WTC11 (cell line): Measurements from ENCODE around the gene EDIL3. TPM values are rescaled to one million over a fixed set of nuclear protein-coding genes. Genes with fewer than 3 reads are reported as not detected.

ENCODE experiments used
- ATAC-seq: fragments of 200-7000 bp; cut with Tn5 transposase; 2 replicates; pipeline ENCODE4 v1.10.0; 2021; ENCODE audit warnings: mild to moderate bottlenecking, moderate library complexity
- CTCF ChIA-PET: fragments of 300-600 bp; sonication (Branson Sonifier 250); formaldehyde crosslinking; loops from one replicate; lab custom pipeline; 2021; ENCODE audit warnings: antibody characterized with exemption; lab: Charles Lee
- POLR2A ChIA-PET: fragments of 350-600 bp; sonication (Branson Sonifier 250); formaldehyde crosslinking; loops from one replicate; lab custom pipeline; 2021; ENCODE audit warnings: antibody characterized with exemption; lab: Charles Lee
- DNase-seq: peaks from one replicate; pipeline ENCODE4 v3.0.0; 2021; ENCODE audit warnings: low spot score
- H3K27ac Mint-ChIP-seq: 2 replicates; pipeline ENCODE4 v1.8.0; 2021; ENCODE audit warnings: mixed read lengths
- H3K27me3 Mint-ChIP-seq: 2 replicates; pipeline ENCODE4 v1.8.0; 2021; ENCODE audit warnings: low read depth, mild to moderate bottlenecking, moderate library complexity, mixed read lengths
- H3K36me3 Mint-ChIP-seq: 2 replicates; pipeline ENCODE4 v1.8.0; 2021; ENCODE audit warnings: mixed read lengths
- H3K4me1 Mint-ChIP-seq: 2 replicates; pipeline ENCODE4 v1.8.0; 2022; ENCODE audit warnings: mixed read lengths
- H3K4me3 Mint-ChIP-seq: 2 replicates; pipeline ENCODE4 v1.8.0; 2021; ENCODE audit warnings: mild to moderate bottlenecking, moderate library complexity, mixed read lengths
- H3K9me3 Mint-ChIP-seq: 2 replicates; pipeline ENCODE4 v1.8.0; 2021; ENCODE audit warnings: mixed read lengths
- CREB1 ChIP-seq: sonication (generic); formaldehyde crosslinking; IDR thresholded peaks from 2 replicates; pipeline ENCODE4 v1.8.0; 2023; ENCODE audit warnings: mild to moderate bottlenecking, missing genetic modification reagents
- ETV6 ChIP-seq: sonication (generic); formaldehyde crosslinking; IDR thresholded peaks from 2 replicates; pipeline ENCODE4 v1.8.1; 2022; ENCODE audit warnings: mild to moderate bottlenecking, missing genetic modification reagents
- JUN ChIP-seq: sonication (generic); formaldehyde crosslinking; IDR thresholded peaks from 2 replicates; pipeline ENCODE4 v1.8.0; 2023; ENCODE audit warnings: mild to moderate bottlenecking, missing genetic modification reagents
- NFATC4 ChIP-seq: fragments of 250-450 bp; sonication (Bioruptor Pico); IDR thresholded peaks from 2 replicates; pipeline ENCODE4 v1.9.0; 2021; ENCODE audit warnings: mild to moderate bottlenecking
- NFE2L1 ChIP-seq: sonication (generic); formaldehyde crosslinking; IDR thresholded peaks from 2 replicates; pipeline ENCODE4 v1.8.1; 2023; ENCODE audit warnings: missing genetic modification reagents
- NR2C2 ChIP-seq: sonication (generic); formaldehyde crosslinking; IDR thresholded peaks from 2 replicates; pipeline ENCODE4 v1.8.0; 2022; ENCODE audit warnings: mild to moderate bottlenecking, missing genetic modification reagents
- NR3C1 ChIP-seq: sonication (generic); formaldehyde crosslinking; conservative IDR thresholded peaks from 2 replicates; pipeline ENCODE4 v1.8.1; 2023; ENCODE audit warnings: low read depth, mild to moderate bottlenecking, missing genetic modification reagents
- SMAD3 ChIP-seq: sonication (generic); formaldehyde crosslinking; IDR thresholded peaks from 2 replicates; pipeline ENCODE4 v1.8.0; 2022; ENCODE audit warnings: missing genetic modification reagents, mild to moderate bottlenecking, borderline replicate concordance
- SP1 ChIP-seq: sonication (generic); formaldehyde crosslinking; conservative IDR thresholded peaks from 2 replicates; pipeline ENCODE4 v1.8.1; 2022; ENCODE audit warnings: missing genetic modification reagents
- ZBTB21 ChIP-seq: sonication (generic); formaldehyde crosslinking; IDR thresholded peaks from 2 replicates; pipeline ENCODE4 v1.8.1; 2023; ENCODE audit warnings: mild to moderate bottlenecking, missing genetic modification reagents, borderline replicate concordance
- ZNF263 ChIP-seq: sonication (generic); formaldehyde crosslinking; IDR thresholded peaks from 2 replicates; pipeline ENCODE4 v1.8.1; 2022; ENCODE audit warnings: low read depth, mild to moderate bottlenecking, moderate library complexity, missing genetic modification reagents
- total RNA-seq: library from RNA; stranded (reverse); gene quantifications from 3 replicates; pipeline ENCODE4 v1.2.3, GENCODE V29; 2021
- TF ChIP-seq, protein P1 (sequence below): sonication (generic); formaldehyde crosslinking; IDR thresholded peaks from 2 replicates; pipeline ENCODE4 v1.8.0; 2023; ENCODE audit warnings: mild to moderate bottlenecking, missing genetic modification reagents
- TF ChIP-seq, protein P2 (sequence below): fragments of 250-450 bp; sonication (Bioruptor Pico); IDR thresholded peaks from 2 replicates; pipeline ENCODE4 v1.9.0; 2021; ENCODE audit warnings: mild to moderate bottlenecking
- TF ChIP-seq, protein P3 (sequence below): sonication (generic); formaldehyde crosslinking; IDR thresholded peaks from 2 replicates; pipeline ENCODE4 v1.8.1; 2022; ENCODE audit warnings: low read depth, missing genetic modification reagents, borderline replicate concordance
- TF ChIP-seq, protein P4 (sequence below): sonication (generic); formaldehyde crosslinking; IDR thresholded peaks from 2 replicates; pipeline ENCODE4 v1.8.1; 2023; ENCODE audit warnings: mild to moderate bottlenecking, missing genetic modification reagents, borderline replicate concordance
- TF ChIP-seq, protein P5 (sequence below): fragments of 200-600 bp; IDR thresholded peaks from 2 replicates; pipeline ENCODE4 v1.8.0; 2022; ENCODE audit warnings: antibody characterized with exemption
- TF ChIP-seq, protein P6 (sequence below): sonication (generic); formaldehyde crosslinking; IDR thresholded peaks from 2 replicates; pipeline ENCODE4 v1.8.1; 2023; ENCODE audit warnings: mild to moderate bottlenecking, missing genetic modification reagents, moderate library complexity
- TF ChIP-seq, protein P7 (sequence below): fragments of 250-450 bp; sonication (Bioruptor Pico); IDR thresholded peaks from 2 replicates; pipeline ENCODE4 v1.9.0; 2021; ENCODE audit warnings: mild to moderate bottlenecking, borderline replicate concordance

EDIL3 gene
- total RNA-seq, 1 experiment from 2014 or later, result 48.3 TPM

DNA sequence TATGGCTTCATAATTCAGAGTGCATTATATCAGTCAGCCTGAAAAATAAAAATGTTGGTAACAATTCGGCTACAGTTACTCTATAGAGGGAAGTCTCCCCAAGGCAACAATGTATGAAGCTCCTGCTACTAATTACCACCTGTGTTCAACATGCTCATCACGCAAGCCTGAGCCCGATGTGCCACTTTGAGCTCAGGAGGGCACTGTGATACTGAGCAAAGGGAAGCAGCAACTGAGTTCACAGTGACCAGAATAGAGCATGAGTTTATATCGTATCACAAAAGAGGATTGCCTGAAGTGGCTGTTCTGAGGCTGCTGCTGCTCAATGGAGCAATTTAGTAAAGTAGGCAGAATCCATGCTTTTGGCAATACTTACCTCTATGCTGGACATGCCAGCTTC is 462.0 kb downstream of the EDIL3 start (continued):
- TF ChIP-seq, protein P1, sequence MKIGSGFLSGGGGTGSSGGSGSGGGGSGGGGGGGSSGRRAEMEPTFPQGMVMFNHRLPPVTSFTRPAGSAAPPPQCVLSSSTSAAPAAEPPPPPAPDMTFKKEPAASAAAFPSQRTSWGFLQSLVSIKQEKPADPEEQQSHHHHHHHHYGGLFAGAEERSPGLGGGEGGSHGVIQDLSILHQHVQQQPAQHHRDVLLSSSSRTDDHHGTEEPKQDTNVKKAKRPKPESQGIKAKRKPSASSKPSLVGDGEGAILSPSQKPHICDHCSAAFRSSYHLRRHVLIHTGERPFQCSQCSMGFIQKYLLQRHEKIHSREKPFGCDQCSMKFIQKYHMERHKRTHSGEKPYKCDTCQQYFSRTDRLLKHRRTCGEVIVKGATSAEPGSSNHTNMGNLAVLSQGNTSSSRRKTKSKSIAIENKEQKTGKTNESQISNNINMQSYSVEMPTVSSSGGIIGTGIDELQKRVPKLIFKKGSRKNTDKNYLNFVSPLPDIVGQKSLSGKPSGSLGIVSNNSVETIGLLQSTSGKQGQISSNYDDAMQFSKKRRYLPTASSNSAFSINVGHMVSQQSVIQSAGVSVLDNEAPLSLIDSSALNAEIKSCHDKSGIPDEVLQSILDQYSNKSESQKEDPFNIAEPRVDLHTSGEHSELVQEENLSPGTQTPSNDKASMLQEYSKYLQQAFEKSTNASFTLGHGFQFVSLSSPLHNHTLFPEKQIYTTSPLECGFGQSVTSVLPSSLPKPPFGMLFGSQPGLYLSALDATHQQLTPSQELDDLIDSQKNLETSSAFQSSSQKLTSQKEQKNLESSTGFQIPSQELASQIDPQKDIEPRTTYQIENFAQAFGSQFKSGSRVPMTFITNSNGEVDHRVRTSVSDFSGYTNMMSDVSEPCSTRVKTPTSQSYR, result no peak
- TF ChIP-seq CREB1 (CRISPR knock-in tag) (no peak), NFATC4 (CRISPR knock-in tag) (no peak), ZNF263 (CRISPR knock-in tag) (no peak), NR3C1 (CRISPR knock-in tag) (no peak), SP1 (CRISPR knock-in tag) (no peak), ETV6 (CRISPR knock-in tag) (no peak)
- TF ChIP-seq, protein P2, sequence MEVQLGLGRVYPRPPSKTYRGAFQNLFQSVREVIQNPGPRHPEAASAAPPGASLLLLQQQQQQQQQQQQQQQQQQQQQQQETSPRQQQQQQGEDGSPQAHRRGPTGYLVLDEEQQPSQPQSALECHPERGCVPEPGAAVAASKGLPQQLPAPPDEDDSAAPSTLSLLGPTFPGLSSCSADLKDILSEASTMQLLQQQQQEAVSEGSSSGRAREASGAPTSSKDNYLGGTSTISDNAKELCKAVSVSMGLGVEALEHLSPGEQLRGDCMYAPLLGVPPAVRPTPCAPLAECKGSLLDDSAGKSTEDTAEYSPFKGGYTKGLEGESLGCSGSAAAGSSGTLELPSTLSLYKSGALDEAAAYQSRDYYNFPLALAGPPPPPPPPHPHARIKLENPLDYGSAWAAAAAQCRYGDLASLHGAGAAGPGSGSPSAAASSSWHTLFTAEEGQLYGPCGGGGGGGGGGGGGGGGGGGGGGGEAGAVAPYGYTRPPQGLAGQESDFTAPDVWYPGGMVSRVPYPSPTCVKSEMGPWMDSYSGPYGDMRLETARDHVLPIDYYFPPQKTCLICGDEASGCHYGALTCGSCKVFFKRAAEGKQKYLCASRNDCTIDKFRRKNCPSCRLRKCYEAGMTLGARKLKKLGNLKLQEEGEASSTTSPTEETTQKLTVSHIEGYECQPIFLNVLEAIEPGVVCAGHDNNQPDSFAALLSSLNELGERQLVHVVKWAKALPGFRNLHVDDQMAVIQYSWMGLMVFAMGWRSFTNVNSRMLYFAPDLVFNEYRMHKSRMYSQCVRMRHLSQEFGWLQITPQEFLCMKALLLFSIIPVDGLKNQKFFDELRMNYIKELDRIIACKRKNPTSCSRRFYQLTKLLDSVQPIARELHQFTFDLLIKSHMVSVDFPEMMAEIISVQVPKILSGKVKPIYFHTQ (CRISPR knock-in tag), result no peak
- TF ChIP-seq, protein P3, sequence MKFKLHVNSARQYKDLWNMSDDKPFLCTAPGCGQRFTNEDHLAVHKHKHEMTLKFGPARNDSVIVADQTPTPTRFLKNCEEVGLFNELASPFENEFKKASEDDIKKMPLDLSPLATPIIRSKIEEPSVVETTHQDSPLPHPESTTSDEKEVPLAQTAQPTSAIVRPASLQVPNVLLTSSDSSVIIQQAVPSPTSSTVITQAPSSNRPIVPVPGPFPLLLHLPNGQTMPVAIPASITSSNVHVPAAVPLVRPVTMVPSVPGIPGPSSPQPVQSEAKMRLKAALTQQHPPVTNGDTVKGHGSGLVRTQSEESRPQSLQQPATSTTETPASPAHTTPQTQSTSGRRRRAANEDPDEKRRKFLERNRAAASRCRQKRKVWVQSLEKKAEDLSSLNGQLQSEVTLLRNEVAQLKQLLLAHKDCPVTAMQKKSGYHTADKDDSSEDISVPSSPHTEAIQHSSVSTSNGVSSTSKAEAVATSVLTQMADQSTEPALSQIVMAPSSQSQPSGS (CRISPR knock-in tag), result no peak

DNA sequence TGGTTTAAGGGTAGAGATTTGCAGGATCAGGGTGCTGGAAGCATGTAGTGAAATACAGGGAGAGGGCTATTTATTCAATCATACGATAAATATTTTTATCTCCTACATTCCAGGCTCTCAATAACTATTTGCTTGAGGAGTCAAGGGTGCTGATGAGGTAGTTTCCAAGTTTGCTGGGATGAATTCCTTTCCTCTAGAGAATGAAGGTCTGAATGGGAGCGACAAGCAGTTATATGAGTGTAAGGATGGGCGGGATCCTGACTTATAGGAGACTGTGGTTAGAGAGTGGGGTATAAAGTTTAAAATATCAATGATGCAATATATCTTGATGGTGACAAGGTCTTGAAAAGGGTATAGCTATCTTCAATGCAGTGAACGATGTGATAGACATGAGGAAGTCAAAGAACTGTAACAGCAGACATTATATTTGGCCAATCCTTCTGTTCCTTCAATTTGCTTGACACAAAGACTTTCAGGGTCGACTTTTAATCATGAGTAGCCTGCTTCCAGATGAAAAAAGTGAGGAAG is 462.9 kb downstream of the EDIL3 start:
- H3K36me3 Mint-ChIP-seq, result no peaks in the 10 kb centered on the region
- POLR2A ChIA-PET, result no interaction called here
- no peak overlapping the region for H3K4me3 Mint-ChIP-seq
- ATAC-seq, result no peak
- H3K9me3 Mint-ChIP-seq, result peaks cover 7% of the 10 kb centered on the region
- peaks cover 19% of the 10 kb centered on the region for H3K4me1 Mint-ChIP-seq
- DNase-seq, result no peak
- CTCF ChIA-PET, result no interaction called here
- H3K27ac Mint-ChIP-seq, result no peak overlapping the region
- H3K27me3 Mint-ChIP-seq, result no peaks in the 10 kb centered on the region
- TF ChIP-seq ETV6 (CRISPR knock-in tag), result no peak
- no peak for TF ChIP-seq NFE2L1 (CRISPR knock-in tag)
- TF ChIP-seq, protein P4, sequence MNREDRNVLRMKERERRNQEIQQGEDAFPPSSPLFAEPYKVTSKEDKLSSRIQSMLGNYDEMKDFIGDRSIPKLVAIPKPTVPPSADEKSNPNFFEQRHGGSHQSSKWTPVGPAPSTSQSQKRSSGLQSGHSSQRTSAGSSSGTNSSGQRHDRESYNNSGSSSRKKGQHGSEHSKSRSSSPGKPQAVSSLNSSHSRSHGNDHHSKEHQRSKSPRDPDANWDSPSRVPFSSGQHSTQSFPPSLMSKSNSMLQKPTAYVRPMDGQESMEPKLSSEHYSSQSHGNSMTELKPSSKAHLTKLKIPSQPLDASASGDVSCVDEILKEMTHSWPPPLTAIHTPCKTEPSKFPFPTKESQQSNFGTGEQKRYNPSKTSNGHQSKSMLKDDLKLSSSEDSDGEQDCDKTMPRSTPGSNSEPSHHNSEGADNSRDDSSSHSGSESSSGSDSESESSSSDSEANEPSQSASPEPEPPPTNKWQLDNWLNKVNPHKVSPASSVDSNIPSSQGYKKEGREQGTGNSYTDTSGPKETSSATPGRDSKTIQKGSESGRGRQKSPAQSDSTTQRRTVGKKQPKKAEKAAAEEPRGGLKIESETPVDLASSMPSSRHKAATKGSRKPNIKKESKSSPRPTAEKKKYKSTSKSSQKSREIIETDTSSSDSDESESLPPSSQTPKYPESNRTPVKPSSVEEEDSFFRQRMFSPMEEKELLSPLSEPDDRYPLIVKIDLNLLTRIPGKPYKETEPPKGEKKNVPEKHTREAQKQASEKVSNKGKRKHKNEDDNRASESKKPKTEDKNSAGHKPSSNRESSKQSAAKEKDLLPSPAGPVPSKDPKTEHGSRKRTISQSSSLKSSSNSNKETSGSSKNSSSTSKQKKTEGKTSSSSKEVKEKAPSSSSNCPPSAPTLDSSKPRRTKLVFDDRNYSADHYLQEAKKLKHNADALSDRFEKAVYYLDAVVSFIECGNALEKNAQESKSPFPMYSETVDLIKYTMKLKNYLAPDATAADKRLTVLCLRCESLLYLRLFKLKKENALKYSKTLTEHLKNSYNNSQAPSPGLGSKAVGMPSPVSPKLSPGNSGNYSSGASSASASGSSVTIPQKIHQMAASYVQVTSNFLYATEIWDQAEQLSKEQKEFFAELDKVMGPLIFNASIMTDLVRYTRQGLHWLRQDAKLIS, result no peak
- no peak for TF ChIP-seq JUN (CRISPR knock-in tag)
- TF ChIP-seq, protein P5, sequence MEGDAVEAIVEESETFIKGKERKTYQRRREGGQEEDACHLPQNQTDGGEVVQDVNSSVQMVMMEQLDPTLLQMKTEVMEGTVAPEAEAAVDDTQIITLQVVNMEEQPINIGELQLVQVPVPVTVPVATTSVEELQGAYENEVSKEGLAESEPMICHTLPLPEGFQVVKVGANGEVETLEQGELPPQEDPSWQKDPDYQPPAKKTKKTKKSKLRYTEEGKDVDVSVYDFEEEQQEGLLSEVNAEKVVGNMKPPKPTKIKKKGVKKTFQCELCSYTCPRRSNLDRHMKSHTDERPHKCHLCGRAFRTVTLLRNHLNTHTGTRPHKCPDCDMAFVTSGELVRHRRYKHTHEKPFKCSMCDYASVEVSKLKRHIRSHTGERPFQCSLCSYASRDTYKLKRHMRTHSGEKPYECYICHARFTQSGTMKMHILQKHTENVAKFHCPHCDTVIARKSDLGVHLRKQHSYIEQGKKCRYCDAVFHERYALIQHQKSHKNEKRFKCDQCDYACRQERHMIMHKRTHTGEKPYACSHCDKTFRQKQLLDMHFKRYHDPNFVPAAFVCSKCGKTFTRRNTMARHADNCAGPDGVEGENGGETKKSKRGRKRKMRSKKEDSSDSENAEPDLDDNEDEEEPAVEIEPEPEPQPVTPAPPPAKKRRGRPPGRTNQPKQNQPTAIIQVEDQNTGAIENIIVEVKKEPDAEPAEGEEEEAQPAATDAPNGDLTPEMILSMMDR, result no peak
- TF ChIP-seq NR2C2 (CRISPR knock-in tag), result no peak
- TF ChIP-seq NFATC4 (CRISPR knock-in tag), result no peak
- TF ChIP-seq SMAD3 (CRISPR knock-in tag), result no peak
- no peak for TF ChIP-seq ZBTB21
- no peak for TF ChIP-seq CREB1 (CRISPR knock-in tag)
- TF ChIP-seq, protein P6, sequence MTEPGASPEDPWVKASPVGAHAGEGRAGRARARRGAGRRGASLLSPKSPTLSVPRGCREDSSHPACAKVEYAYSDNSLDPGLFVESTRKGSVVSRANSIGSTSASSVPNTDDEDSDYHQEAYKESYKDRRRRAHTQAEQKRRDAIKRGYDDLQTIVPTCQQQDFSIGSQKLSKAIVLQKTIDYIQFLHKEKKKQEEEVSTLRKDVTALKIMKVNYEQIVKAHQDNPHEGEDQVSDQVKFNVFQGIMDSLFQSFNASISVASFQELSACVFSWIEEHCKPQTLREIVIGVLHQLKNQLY, result no peak
- TF ChIP-seq, protein P7, sequence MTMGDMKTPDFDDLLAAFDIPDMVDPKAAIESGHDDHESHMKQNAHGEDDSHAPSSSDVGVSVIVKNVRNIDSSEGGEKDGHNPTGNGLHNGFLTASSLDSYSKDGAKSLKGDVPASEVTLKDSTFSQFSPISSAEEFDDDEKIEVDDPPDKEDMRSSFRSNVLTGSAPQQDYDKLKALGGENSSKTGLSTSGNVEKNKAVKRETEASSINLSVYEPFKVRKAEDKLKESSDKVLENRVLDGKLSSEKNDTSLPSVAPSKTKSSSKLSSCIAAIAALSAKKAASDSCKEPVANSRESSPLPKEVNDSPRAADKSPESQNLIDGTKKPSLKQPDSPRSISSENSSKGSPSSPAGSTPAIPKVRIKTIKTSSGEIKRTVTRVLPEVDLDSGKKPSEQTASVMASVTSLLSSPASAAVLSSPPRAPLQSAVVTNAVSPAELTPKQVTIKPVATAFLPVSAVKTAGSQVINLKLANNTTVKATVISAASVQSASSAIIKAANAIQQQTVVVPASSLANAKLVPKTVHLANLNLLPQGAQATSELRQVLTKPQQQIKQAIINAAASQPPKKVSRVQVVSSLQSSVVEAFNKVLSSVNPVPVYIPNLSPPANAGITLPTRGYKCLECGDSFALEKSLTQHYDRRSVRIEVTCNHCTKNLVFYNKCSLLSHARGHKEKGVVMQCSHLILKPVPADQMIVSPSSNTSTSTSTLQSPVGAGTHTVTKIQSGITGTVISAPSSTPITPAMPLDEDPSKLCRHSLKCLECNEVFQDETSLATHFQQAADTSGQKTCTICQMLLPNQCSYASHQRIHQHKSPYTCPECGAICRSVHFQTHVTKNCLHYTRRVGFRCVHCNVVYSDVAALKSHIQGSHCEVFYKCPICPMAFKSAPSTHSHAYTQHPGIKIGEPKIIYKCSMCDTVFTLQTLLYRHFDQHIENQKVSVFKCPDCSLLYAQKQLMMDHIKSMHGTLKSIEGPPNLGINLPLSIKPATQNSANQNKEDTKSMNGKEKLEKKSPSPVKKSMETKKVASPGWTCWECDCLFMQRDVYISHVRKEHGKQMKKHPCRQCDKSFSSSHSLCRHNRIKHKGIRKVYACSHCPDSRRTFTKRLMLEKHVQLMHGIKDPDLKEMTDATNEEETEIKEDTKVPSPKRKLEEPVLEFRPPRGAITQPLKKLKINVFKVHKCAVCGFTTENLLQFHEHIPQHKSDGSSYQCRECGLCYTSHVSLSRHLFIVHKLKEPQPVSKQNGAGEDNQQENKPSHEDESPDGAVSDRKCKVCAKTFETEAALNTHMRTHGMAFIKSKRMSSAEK (CRISPR knock-in tag), result no peak
